Endodermal cell (in vitro differentiated cells): ENCODE data around the gene SNX12. TPM values are rescaled to one million over a fixed set of nuclear protein-coding genes. Genes with fewer than 3 reads are reported as not detected.

Source experiments
- DNase-seq: peaks from one replicate; pipeline ENCODE4 v3.0.0-alpha.2; 2017
- H3K27ac ChIP-seq: 2 replicates; pipeline ENCODE4 v1.5.1; 2013; ENCODE audit warnings: mild to moderate bottlenecking, low read depth, low read length, moderate library complexity
- H3K27me3 ChIP-seq: 2 replicates; pipeline ENCODE4 v1.6.1; 2013; ENCODE audit warnings: mild to moderate bottlenecking, low read length, moderate library complexity; ENCODE audit not compliant: insufficient read depth, control insufficient read depth, poor library complexity, severe bottlenecking
- H3K36me3 ChIP-seq: 2 replicates; pipeline ENCODE4 v1.7.0; 2013; ENCODE audit warnings: mild to moderate bottlenecking, low read length, moderate library complexity; ENCODE audit not compliant: control insufficient read depth, insufficient read depth
- H3K4me1 ChIP-seq: one replicate; pipeline ENCODE4 v1.7.0; 2013; ENCODE audit warnings: low read length; ENCODE audit not compliant: control insufficient read depth, insufficient read depth
- H3K4me3 ChIP-seq: 2 replicates; pipeline ENCODE4 v1.5.1; 2013; ENCODE audit warnings: mild to moderate bottlenecking, low read length, moderate library complexity
- H3K9ac ChIP-seq: 2 replicates; pipeline ENCODE4 v1.6.1; 2013; ENCODE audit warnings: mild to moderate bottlenecking, low read length, moderate library complexity; ENCODE audit not compliant: poor library complexity, severe bottlenecking; ENCODE audit errors: extremely low read depth
- H3K9me3 ChIP-seq: 2 replicates; pipeline ENCODE4 v1.6.1; 2013; ENCODE audit warnings: mild to moderate bottlenecking, low read length, moderate library complexity; ENCODE audit not compliant: control insufficient read depth
- H3K27ac Mint-ChIP-seq: 2 replicates; pipeline ENCODE4 v1.8.0; 2020; ENCODE audit warnings: mixed read lengths
- H3K27me3 Mint-ChIP-seq: 2 replicates; pipeline ENCODE4 v1.8.0; 2021; ENCODE audit warnings: mild to moderate bottlenecking, mixed read lengths; ENCODE audit not compliant: insufficient read depth
- H3K36me3 Mint-ChIP-seq: 2 replicates; pipeline ENCODE4 v1.8.0; 2020; ENCODE audit warnings: low read depth, mixed read lengths
- H3K4me1 Mint-ChIP-seq: 2 replicates; pipeline ENCODE4 v1.8.0; 2020; ENCODE audit warnings: mixed read lengths
- H3K4me3 Mint-ChIP-seq: 2 replicates; pipeline ENCODE4 v1.8.0; 2020; ENCODE audit warnings: mild to moderate bottlenecking, moderate library complexity, mixed read lengths
- H3K9me3 Mint-ChIP-seq: 2 replicates; pipeline ENCODE4 v1.8.0; 2020; ENCODE audit warnings: mild to moderate bottlenecking, mixed read lengths
- WGBS, 2 experiments: methylation state at CpG; one replicate each; pipeline versions ENCODE4 v1.1.5 to v1.1.7; 2013; ENCODE audit warnings: missing lambda C conversion rate in 2 of 2, mixed read lengths in 1 of 2; ENCODE audit not compliant: insufficient coverage in 1 of 2, insufficient read length in 1 of 2; 5-methylcytosine and 5-hydroxymethylcytosine counted together
- total RNA-seq, 2 donors: library from RNA; stranded (reverse); fragmentation: NEBNext Ultra II Directional in 1 of 2; extraction: Animal tissue kit (Norgen Biotek cat#: 25700) in 1 of 2; gene quantifications; 2 replicates in 1 of 2; 3 replicates in 1 of 2; pipeline ENCODE4 v1.2.1, GENCODE V29; 2021
- TF ChIP-seq, protein P1 (sequence below): fragments of 200-600 bp; sonication (generic); conservative IDR thresholded peaks from 2 replicates; pipeline ENCODE4 v1.5.0; 2021; ENCODE audit warnings: antibody characterized with exemption, mild to moderate bottlenecking

Gene SNX12
- total RNA-seq, 2 donors from 2014 or later = 50.3 to 51.0 TPM

DNA sequence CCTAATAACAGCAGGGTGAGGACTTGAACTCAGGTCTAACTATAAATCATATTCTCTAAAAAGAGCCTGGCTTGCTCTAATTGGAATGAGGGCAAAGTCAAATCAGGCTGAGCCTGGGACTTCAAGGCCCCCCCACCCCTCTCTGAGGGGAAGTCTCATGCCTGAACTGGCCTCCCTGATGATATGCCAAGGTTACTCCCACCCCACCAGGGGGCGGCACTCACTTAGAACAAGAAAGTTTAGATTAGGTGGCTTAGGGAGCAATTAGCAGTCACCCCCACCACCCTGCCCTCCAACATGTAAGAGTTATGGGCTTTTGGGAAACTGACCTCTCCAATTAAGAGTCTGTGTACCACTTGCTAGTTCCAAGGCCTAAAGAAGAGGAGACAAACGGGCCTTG is 30.2 kb upstream of the SNX12 start:
- Mint-ChIP-seq H3K4me3 (no peak overlapping the region), H3K27me3 (peaks cover 29% of the 10 kb centered on the region), H3K9me3 (peaks cover 57% of the 10 kb centered on the region), H3K36me3 (no peaks in the 10 kb centered on the region), H3K27ac (no peak overlapping the region), H3K4me1 (peaks cover 30% of the 10 kb centered on the region)
- 41 to 63% methylated on average over 1 of the region's 2 CpGs for WGBS, 2 experiments
- H3K27me3 ChIP-seq = no peaks in the 10 kb centered on the region
- TF ChIP-seq, protein P1, sequence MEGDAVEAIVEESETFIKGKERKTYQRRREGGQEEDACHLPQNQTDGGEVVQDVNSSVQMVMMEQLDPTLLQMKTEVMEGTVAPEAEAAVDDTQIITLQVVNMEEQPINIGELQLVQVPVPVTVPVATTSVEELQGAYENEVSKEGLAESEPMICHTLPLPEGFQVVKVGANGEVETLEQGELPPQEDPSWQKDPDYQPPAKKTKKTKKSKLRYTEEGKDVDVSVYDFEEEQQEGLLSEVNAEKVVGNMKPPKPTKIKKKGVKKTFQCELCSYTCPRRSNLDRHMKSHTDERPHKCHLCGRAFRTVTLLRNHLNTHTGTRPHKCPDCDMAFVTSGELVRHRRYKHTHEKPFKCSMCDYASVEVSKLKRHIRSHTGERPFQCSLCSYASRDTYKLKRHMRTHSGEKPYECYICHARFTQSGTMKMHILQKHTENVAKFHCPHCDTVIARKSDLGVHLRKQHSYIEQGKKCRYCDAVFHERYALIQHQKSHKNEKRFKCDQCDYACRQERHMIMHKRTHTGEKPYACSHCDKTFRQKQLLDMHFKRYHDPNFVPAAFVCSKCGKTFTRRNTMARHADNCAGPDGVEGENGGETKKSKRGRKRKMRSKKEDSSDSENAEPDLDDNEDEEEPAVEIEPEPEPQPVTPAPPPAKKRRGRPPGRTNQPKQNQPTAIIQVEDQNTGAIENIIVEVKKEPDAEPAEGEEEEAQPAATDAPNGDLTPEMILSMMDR = peak; percentile 63
- H3K9ac ChIP-seq = no peak overlapping the region
- H3K9me3 ChIP-seq = no peaks in the 10 kb centered on the region
- no peak overlapping the region for H3K4me3 ChIP-seq
- no peaks in the 10 kb centered on the region for H3K36me3 ChIP-seq
- peaks cover 4% of the 10 kb centered on the region for H3K4me1 ChIP-seq
- H3K27ac ChIP-seq = no peak overlapping the region
- DNase-seq = peak; percentile 51

DNA sequence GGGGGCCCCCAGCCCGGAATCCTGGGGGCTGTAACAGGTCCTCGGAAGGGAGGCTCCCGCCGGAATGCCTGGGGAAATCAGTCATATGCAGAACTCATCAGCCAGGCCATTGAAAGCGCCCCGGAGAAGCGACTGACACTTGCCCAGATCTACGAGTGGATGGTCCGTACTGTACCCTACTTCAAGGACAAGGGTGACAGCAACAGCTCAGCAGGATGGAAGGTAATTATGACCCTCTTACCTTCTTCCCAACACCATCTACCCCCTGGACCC is 28.6 kb upstream of the SNX12 start:
- H3K9me3 Mint-ChIP-seq = peaks cover 57% of the 10 kb centered on the region
- H3K9me3 ChIP-seq = no peaks in the 10 kb centered on the region
- peak overlapping the region; percentile 85 for H3K4me3 ChIP-seq
- no peak for DNase-seq
- H3K36me3 Mint-ChIP-seq = no peaks in the 10 kb centered on the region
- no peaks in the 10 kb centered on the region for H3K27me3 ChIP-seq
- peaks cover 22% of the 10 kb centered on the region for H3K4me1 Mint-ChIP-seq
- peak overlapping the region; percentile 70 for H3K4me3 Mint-ChIP-seq
- H3K9ac ChIP-seq = peak overlapping the region; percentile 41
- H3K27ac ChIP-seq = no peak overlapping the region
- peaks cover 29% of the 10 kb centered on the region for H3K27me3 Mint-ChIP-seq
- TF ChIP-seq, protein P1 = no peak
- no peaks in the 10 kb centered on the region for H3K36me3 ChIP-seq
- H3K27ac Mint-ChIP-seq = no peak overlapping the region
- no peaks in the 10 kb centered on the region for H3K4me1 ChIP-seq
- 0 to 2% methylated on average over 1 to 9 of the region's 9 CpGs for WGBS, 2 experiments

DNA sequence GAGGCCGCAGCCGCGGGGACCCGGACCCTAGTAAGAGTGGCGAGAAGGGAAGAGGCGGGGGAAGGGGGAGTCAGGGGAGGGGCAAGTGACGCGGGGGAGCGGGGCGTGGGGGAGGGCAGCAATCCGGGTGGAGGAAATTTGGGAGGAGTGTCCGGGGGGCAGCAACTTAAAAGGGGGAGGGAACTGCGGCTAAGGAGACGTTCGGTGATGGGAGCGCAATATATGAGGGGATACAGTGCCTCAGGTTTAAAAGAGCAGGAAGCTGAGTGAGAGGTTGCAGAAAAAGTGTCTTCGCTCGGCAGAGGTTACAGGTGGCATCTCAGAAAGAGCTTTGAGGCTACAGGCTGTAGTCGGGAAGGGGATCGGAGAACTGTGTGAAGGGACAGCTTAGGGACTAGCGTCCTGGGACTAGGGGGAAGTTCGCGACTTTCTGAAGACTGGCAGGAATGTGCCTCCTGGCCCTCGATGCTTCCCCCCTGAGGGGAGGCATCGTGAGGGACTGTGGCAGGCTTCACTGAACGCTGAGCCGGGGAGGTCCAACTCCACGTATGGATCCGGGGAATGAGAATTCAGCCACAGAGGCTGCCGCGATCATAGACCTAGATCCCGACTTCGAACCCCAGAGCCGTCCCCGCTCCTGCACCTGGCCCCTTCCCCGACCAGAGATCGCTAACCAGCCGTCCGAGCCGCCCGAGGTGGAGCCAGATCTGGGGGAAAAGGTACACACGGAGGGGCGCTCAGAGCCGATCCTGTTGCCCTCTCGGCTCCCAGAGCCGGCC is 28.0 kb upstream of the SNX12 start:
- Histone ChIP-seq H3K4me3 (peak overlapping the region; percentile 85), H3K4me1 (no peaks in the 10 kb centered on the region), H3K27me3 (no peaks in the 10 kb centered on the region), H3K36me3 (no peaks in the 10 kb centered on the region), H3K9me3 (no peaks in the 10 kb centered on the region), H3K27ac (no peak overlapping the region), H3K9ac (peak overlapping the region; percentile 41)
- Mint-ChIP-seq H3K4me3 (peak overlapping the region; percentile 70), H3K9me3 (peaks cover 57% of the 10 kb centered on the region), H3K27ac (peak overlapping the region; percentile 40), H3K4me1 (peaks cover 22% of the 10 kb centered on the region), H3K36me3 (no peaks in the 10 kb centered on the region), H3K27me3 (peaks cover 29% of the 10 kb centered on the region)
- WGBS, 2 experiments = 0% methylated on average over 39 of the region's 46 CpGs; no CpG with 5 or more reads in 1 of the 2 experiments
- DNase-seq = no peak
- TF ChIP-seq, protein P1 = no peak
